ENCODE results near the gene TMOD1.
"Not testable (repeated sequence)": the region's sequence is repeated elsewhere in the genome, so short reads cannot be mapped to it uniquely, and the experiment has no call there.

The TMOD1 gene

DNA sequence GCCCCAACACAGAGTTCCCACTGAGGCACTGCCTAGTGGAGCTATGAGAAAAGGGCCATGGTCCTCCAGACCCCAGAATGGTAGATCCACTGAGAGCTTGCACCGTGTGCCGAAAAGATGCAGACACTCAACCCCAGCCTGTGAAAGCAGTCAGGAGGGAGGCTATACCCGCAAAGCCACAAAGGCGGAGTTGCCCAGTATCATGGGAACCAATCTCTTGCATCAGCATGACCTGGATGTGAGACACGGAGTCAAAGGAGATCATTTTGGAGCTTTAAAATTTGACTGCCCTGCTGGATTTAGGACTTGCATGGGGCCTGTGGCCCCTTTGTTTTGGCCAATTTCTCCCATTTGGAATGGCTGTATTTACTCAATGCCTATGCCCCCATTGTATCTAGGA is 121.0 kb downstream of the TMOD1 start:
- H3K79me2 ChIP-seq (ENCODE audit: control insufficient read depth, insufficient read depth, low read length, unreplicated experiment); H3K4me3 ChIP-seq (ENCODE audit: low read depth, low read length); H3K27ac ChIP-seq (ENCODE audit: low read depth, low read length); H3K4me1 ChIP-seq (ENCODE audit: control insufficient read depth, insufficient read depth, low read length, unreplicated experiment); H3K27me3 ChIP-seq (ENCODE audit: insufficient read depth, low read length); H2AFZ ChIP-seq (ENCODE audit: low read length, unreplicated experiment): not testable (repeated sequence)
- H3K36me3 ChIP-seq (ENCODE audit: insufficient read depth, low read length): peaks cover 17% of the 10 kb centered on the region; the same call in 1 of the 2 replicates

DNA sequence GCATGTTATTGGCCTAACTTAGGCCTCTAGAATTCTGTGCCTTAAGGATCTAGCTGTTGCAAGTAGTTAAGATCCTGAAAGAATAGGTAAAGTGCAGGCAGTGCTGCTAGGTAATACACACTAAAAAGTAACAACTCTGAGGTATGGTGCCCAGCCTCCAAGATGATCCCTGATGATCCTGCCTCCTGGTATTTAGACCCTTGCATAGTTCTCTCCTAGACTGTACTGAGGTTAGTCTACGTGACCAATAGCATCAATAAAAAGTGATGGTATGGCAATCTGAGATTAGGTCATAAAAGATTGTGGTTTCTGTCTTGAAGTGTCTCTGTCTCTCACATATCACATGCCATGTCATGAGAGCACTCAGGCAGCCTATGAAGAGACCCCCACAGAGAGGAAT is 122.5 kb downstream of the TMOD1 start:
- no peaks in the 10 kb centered on the region for H3K27me3 ChIP-seq (ENCODE audit: insufficient read depth, low read length)
- H3K79me2 ChIP-seq (ENCODE audit: control insufficient read depth, insufficient read depth, low read length, unreplicated experiment): peaks cover 18% of the 10 kb centered on the region
- no peak overlapping the region for H3K4me3 ChIP-seq (ENCODE audit: low read depth, low read length)
- peaks cover 13% of the 10 kb centered on the region for H3K4me1 ChIP-seq (ENCODE audit: control insufficient read depth, insufficient read depth, low read length, unreplicated experiment)
- no peak overlapping the region for H3K27ac ChIP-seq (ENCODE audit: low read depth, low read length)
- no peak overlapping the region for H2AFZ ChIP-seq (ENCODE audit: low read length, unreplicated experiment)
- H3K36me3 ChIP-seq (ENCODE audit: insufficient read depth, low read length): peaks cover 17% of the 10 kb centered on the region; the same call in 1 of the 2 replicates

DNA sequence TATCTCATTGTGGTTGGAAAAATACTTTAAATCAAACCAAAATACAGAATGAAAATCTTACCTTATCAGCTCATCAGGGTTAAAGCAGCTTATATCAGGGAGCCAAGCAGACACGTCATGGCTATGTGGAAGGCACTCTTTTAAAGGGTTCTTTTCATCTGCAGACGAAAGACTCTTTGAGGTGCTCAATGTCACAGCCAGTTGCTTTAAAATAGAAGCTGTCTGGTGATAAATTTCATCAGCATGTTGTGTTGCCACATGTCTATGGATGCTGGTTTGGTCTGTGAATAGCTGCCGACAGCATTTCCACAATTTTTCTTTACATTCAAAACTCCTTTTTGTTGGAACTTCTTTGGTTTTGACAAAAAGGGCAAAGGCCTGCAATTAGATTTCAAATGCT is 124.2 kb downstream of the TMOD1 start:
- peaks cover 34% of the 10 kb centered on the region for H3K79me2 ChIP-seq (ENCODE audit: control insufficient read depth, insufficient read depth, low read length, unreplicated experiment)
- H3K27me3 ChIP-seq (ENCODE audit: insufficient read depth, low read length): no peaks in the 10 kb centered on the region
- H3K27ac ChIP-seq (ENCODE audit: low read depth, low read length): no peak overlapping the region
- no peak overlapping the region for H2AFZ ChIP-seq (ENCODE audit: low read length, unreplicated experiment)
- H3K4me3 ChIP-seq (ENCODE audit: low read depth, low read length): no peak overlapping the region
- peaks cover 13% of the 10 kb centered on the region for H3K4me1 ChIP-seq (ENCODE audit: control insufficient read depth, insufficient read depth, low read length, unreplicated experiment)
- H3K36me3 ChIP-seq (ENCODE audit: insufficient read depth, low read length): peaks cover 17% of the 10 kb centered on the region; the same call in 1 of the 2 replicates

DNA sequence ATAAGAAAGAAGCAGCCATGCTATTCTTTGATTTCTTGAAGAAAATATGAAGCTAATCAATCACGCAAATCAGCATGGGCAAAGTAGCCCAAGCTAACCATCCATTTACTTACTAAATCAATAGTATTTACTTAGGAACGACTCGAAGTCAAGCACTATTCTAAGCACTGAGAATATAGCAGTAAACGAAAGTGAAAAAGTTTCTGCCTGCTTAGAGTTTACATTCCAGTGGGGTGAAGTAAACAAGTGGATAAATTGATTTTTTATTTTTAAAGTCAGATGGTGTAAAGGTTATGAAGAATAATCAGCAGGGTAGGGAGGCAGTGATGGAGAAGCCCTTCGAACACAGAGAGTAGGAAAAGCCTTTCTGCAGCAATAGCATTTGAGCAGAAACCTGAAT is 126.2 kb downstream of the TMOD1 start:
- Histone ChIP-seq H3K79me2 (ENCODE audit: control insufficient read depth, insufficient read depth, low read length, unreplicated experiment) (peaks cover 51% of the 10 kb centered on the region), H3K4me3 (ENCODE audit: low read depth, low read length) (peak overlapping the region; percentile 38), H3K36me3 (ENCODE audit: insufficient read depth, low read length) (peaks cover 17% of the 10 kb centered on the region; the same call in 1 of the 2 replicates), H3K27me3 (ENCODE audit: insufficient read depth, low read length) (no peaks in the 10 kb centered on the region), H3K27ac (ENCODE audit: low read depth, low read length) (no peak overlapping the region), H3K4me1 (ENCODE audit: control insufficient read depth, insufficient read depth, low read length, unreplicated experiment) (peaks cover 16% of the 10 kb centered on the region), H2AFZ (ENCODE audit: low read length, unreplicated experiment) (peak overlapping the region; percentile 15)

DNA sequence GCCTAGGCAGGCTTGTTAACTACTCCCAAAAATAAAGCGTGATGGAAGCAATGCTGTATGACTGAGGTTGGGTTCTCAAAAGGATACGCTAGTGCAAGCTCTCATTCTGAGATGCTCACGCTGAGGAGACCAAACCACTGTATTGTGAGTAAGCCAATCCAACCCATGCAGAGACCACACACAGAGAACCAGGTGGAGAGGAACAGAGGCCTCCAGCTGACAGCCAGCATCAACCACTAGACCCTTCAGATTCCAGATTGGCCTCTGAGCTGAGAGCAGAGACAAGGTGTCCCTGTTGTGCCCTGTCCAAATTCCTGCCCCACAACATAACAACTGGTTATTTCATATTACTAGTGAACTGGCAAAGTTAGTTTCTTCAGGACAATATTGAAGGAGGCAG is 127.2 kb downstream of the TMOD1 start:
- H3K4me3 ChIP-seq (ENCODE audit: low read depth, low read length): no peak overlapping the region
- peaks cover 51% of the 10 kb centered on the region for H3K79me2 ChIP-seq (ENCODE audit: control insufficient read depth, insufficient read depth, low read length, unreplicated experiment)
- H2AFZ ChIP-seq (ENCODE audit: low read length, unreplicated experiment): no peak overlapping the region

DNA sequence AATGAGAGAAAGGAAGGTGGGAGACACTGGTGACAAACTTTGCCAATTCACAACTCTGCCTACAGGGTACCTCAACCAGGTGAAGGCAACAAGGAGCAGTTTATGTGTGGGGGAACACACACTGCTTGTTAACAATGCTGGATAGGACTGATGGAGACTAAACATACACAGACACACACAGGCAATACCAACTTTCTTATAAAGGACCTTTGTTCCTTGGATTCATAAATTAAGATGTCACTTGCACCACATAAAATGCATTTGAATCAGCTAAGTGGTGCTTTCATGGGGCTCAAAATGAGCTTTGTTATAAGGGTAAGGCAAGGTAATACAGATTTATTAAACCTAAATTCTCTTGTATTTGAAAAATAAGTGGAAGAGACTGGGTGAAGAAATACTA is 127.7 kb downstream of the TMOD1 start:
- H3K4me3 ChIP-seq (ENCODE audit: low read depth, low read length): no peak overlapping the region
- no peak overlapping the region for H3K27ac ChIP-seq (ENCODE audit: low read depth, low read length)
- H3K36me3 ChIP-seq (ENCODE audit: insufficient read depth, low read length): peaks cover 15% of the 10 kb centered on the region; the same call in 1 of the 2 replicates
- H3K4me1 ChIP-seq (ENCODE audit: control insufficient read depth, insufficient read depth, low read length, unreplicated experiment): peaks cover 16% of the 10 kb centered on the region
- no peak overlapping the region for H2AFZ ChIP-seq (ENCODE audit: low read length, unreplicated experiment)
- no peaks in the 10 kb centered on the region for H3K27me3 ChIP-seq (ENCODE audit: insufficient read depth, low read length)
- H3K79me2 ChIP-seq (ENCODE audit: control insufficient read depth, insufficient read depth, low read length, unreplicated experiment): peaks cover 55% of the 10 kb centered on the region

More for the DNA sequence above, 127.2 kb downstream of the TMOD1 start:
- Histone ChIP-seq H3K27ac (ENCODE audit: low read depth, low read length) (no peak overlapping the region), H3K4me1 (ENCODE audit: control insufficient read depth, insufficient read depth, low read length, unreplicated experiment) (peaks cover 16% of the 10 kb centered on the region), H3K27me3 (ENCODE audit: insufficient read depth, low read length) (no peaks in the 10 kb centered on the region), H3K36me3 (ENCODE audit: insufficient read depth, low read length) (peaks cover 17% of the 10 kb centered on the region; the same call in 1 of the 2 replicates)

DNA sequence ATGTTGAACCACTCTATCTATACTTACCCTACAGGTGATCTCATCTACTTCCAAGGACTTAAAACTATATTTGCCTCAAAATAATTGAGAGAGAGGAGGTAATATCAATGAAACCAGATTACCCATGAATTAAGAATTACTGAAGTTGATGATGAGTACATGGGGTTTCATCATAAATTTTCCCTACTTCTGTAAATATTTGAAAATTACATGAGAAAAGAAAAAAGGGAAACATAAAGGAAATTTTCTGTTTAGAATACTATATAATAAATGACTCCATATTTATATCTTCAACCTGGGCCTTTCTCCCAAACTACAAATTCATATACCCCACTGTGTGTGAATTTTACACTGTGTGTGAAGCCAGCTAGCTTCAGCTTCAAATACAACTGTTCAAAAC is 129.1 kb downstream of the TMOD1 start:
- Histone ChIP-seq H3K4me1 (ENCODE audit: control insufficient read depth, insufficient read depth, low read length, unreplicated experiment) (peaks cover 24% of the 10 kb centered on the region), H3K79me2 (ENCODE audit: control insufficient read depth, insufficient read depth, low read length, unreplicated experiment) (peaks cover 69% of the 10 kb centered on the region), H3K27me3 (ENCODE audit: insufficient read depth, low read length) (no peaks in the 10 kb centered on the region), H2AFZ (ENCODE audit: low read length, unreplicated experiment) (no peak overlapping the region), H3K4me3 (ENCODE audit: low read depth, low read length) (no peak overlapping the region), H3K27ac (ENCODE audit: low read depth, low read length) (no peak overlapping the region), H3K36me3 (ENCODE audit: insufficient read depth, low read length) (peaks cover under 1% of the 10 kb centered on the region; the same call in 1 of the 2 replicates)

DNA sequence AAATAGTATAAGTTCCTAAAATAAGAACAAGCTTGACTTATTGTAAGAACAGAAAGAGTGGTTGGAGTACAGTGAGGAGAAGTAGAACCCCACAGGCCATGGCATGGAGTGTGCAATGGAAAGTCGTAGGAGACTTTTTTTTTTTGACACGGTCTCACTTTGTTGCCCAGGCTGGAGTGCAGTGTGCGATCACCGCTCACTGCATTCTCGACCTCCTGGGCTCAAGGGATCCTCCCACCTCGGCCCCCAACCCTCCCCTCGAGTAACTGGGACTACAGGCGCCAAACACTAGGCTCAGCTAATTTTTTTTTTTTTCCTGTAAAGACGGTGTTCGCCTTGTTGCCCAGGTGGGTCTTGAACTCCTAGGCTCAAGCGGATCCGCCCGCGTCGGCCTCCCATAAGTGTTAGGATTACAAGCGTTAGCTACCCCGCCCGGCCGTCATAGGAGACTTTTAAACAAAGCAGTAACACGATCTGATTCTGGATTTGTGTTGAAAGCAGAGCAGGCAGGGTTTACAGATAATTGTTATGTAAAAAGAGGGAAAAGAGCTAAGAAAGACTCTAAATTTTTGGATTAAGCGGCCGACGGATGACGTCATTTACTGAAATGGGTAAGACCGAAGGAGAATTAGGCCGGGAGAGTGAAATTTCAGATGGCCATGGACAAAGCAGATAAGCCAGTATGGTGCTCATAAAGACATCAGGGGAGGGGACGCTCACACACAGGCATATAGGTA is 130.9 kb downstream of the TMOD1 start:
- Histone ChIP-seq H3K36me3 (ENCODE audit: insufficient read depth, low read length) (no peaks in the 10 kb centered on the region), H3K4me1 (ENCODE audit: control insufficient read depth, insufficient read depth, low read length, unreplicated experiment) (peaks cover 33% of the 10 kb centered on the region), H3K27me3 (ENCODE audit: insufficient read depth, low read length) (no peaks in the 10 kb centered on the region), H3K4me3 (ENCODE audit: low read depth, low read length) (peak overlapping the region; percentile 83), H3K79me2 (ENCODE audit: control insufficient read depth, insufficient read depth, low read length, unreplicated experiment) (peaks cover 78% of the 10 kb centered on the region), H2AFZ (ENCODE audit: low read length, unreplicated experiment) (peak overlapping the region; percentile 66), H3K27ac (ENCODE audit: low read depth, low read length) (peak overlapping the region; percentile 99)

DNA sequence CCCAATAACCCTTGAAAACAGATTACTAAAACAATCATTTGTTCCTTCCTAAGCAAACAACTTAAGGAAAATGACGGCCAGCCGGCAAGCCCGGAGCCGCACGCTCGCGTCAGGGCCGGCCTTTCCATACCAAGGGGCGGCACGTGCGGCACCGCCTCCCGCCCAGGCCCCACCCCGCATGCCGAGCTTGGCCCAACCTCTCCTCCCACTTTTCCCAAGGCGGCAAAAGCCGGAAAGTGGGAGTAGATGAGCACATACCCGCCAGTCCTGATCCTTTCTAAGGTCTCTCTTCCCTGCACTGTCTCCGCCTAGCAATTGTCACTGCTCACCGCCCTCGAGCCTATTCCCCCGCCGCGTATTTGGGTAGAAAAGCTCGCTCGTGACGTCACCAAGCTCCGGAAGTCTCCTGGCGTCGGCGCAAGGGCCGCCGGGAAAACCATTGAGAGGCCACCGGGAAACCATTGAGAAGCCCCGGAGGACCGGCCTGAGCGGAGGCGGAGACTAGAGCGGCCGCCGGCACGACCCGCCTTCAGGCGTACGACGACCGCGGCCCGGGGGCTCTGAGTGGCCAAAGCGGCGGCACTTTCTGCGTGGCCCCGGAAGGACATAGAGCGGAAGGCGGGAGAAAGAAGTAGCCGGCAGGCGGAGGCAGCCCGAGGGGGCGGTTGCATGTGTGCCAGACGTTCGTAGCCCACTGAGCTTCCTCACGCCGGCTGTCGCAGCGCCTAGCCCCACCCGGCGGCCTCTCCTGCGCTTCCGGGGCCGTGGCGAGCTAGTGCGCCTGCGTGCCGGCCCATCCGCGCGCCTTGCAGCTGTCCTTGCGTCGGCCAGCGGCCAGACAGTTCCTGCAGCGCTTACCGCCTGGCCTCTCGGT is 131.8 kb downstream of the TMOD1 start, which contains the start of the genes NCBP1 and TSTD2:
NCBP1 (plus strand) TSS at position 837 of the 874 bp plus-strand sequence. CDS start 61 bp downstream, outside the sequence.
TSTD2 (minus strand) TSS at position 384 of the 874 bp plus-strand sequence. CDS start 5,806 bp downstream, outside the sequence.
- H3K27ac ChIP-seq (ENCODE audit: low read depth, low read length): peak within 1 kb of the TSS; percentile 99
- H2AFZ ChIP-seq (ENCODE audit: low read length, unreplicated experiment): peak within 1 kb of the TSS; percentile 66
- H3K36me3 ChIP-seq (ENCODE audit: insufficient read depth, low read length): no peaks in the 10 kb centered on the region
- peaks cover 81% of the 10 kb centered on the region for H3K79me2 ChIP-seq (ENCODE audit: control insufficient read depth, insufficient read depth, low read length, unreplicated experiment)
- H3K4me3 ChIP-seq (ENCODE audit: low read depth, low read length): peak within 1 kb of the TSS; percentile 83
- H3K27me3 ChIP-seq (ENCODE audit: insufficient read depth, low read length): no peaks in the 10 kb centered on the region
- H3K4me1 ChIP-seq (ENCODE audit: control insufficient read depth, insufficient read depth, low read length, unreplicated experiment): peaks cover 31% of the 10 kb centered on the region

DNA sequence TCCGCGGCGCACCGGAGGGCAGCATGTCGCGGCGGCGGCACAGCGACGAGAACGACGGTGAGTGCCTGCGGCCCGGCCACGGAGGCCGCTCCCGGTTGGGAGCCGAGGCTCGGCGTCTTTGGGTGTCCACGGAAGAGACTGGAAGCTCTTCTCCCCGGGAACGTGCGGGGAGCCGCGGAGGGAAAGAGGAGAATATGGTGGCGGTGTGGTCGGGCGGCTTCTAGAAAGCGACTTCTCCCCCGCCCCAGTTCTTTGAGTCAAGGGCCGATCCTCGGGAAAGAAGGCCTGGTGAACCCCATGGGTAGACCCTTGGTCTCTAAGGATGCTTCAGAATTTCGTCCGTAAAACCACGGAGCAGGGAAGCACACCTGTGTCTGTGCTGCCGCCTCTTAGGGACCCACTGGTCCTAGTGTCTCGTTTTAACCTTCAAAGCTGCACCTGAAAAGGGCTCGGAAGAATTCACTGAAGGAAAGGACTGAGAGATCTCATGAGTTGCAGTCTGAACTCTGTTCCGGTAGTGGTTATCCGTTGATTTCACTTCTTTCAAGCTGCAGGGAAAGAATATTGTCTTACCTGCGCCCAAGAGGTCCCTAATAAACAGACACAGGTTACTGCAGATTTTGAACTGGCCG is 132.5 kb downstream of the TMOD1 start:
- Histone ChIP-seq H3K27ac (ENCODE audit: low read depth, low read length) (peak overlapping the region; percentile 99), H3K36me3 (ENCODE audit: insufficient read depth, low read length) (0 out of 2 replicates have a peak, but pooled peaks cover 2% of the 10 kb centered on the region), H3K4me3 (ENCODE audit: low read depth, low read length) (peak overlapping the region; percentile 83), H2AFZ (ENCODE audit: low read length, unreplicated experiment) (peak overlapping the region; percentile 49), H3K27me3 (ENCODE audit: insufficient read depth, low read length) (no peaks in the 10 kb centered on the region), H3K4me1 (ENCODE audit: control insufficient read depth, insufficient read depth, low read length, unreplicated experiment) (peaks cover 35% of the 10 kb centered on the region), H3K79me2 (ENCODE audit: control insufficient read depth, insufficient read depth, low read length, unreplicated experiment) (peaks cover 83% of the 10 kb centered on the region)

Data from ACC112 (cell line).